ENCODE results near the gene TCHHL1.
"Not testable (repeated sequence)": the region's sequence is repeated elsewhere in the genome, so short reads cannot be mapped to it uniquely, and the experiment has no call there.

The TCHHL1 gene

GRCh38 chr1:152084853-152085252, 4.0 kb downstream of the TCHHL1 start:
- no peak for DNase-seq

GRCh38 chr1:152081026-152081425, 7.8 kb downstream of the TCHHL1 start:
- not testable (repeated sequence) for DNase-seq

DNA sequence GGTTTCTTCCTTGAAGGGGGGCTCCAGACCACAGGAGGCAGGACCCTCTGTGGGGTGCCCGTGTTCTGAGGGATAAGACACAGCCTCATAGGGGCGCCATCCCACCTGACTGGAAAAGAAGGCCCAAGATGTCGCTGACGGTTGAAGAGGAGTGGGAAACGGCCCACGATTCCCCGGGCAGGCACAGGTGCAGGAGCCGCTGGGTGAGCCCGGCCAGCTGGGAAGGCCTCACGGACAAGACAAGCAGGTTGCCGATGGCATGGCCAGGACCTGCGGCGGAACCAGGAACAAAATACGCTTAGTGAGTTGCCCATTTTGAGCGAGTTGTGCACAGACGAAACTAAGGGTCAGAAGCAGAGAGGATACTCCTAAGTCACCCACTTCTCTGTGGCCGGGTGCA, 8.4 kb downstream of the TCHHL1 start:
- DNase-seq = not testable (repeated sequence)

DNA sequence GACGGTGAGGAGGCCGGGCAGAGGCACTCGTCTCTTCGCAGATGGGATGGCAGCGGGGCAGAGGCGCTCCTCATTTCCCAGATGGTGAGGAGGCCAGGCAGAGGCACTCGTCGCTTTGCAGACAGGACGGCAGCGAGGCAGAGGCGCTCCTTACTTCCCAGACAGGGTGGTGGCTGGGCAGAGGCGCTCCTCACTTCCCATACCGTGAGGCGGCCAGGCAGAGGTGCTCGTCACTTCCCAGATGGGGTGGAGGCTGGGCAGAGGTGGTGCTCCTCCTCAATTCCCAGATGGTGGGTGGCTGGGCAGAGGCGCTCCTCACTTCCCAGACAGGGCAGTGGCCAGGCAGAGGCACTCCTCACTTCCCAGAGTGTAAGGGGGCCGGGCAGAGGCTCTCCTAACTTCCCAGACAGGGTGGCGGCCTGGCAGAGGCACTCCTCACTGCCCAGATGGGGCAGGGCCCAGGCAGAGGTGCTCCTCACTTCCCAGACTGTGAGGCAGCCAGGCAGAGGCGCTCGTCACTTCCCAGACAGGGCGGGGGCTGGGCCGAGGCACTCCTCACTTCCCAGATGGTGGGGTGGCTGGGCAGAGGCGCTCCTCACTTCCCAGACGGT, 9.9 kb downstream of the TCHHL1 start:
- DNase-seq = no peak

GRCh38 chr1:152072311-152072710, 16.6 kb downstream of the TCHHL1 start:
- no peak for DNase-seq

- DNase-seq = no peak
Observed at GRCh38 chr1:152071123-152071522, 17.7 kb downstream of the TCHHL1 start.

DNA sequence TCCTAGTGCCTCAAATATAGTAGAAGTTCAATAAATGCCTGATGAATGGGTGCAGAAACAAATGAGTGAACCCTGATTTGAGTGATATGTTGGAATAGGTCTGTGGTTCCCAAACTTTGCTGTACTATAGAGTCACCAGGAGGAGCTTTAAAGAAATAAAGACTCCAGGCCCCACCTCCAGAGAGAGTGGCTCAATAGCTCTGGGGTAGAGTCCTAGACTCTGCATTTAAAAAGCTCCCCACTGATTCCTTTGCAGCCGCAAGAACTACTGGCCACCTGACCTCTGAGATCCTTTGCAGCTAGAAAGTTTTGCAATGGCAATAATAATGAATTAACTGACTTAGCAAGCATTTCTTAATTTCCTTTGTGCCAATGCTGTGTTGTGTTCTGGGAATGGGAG, 20.9 kb downstream of the TCHHL1 start:
- no peak for DNase-seq

GRCh38 chr1:152067150-152067549, 21.7 kb downstream of the TCHHL1 start:
- no peak for DNase-seq

DNA sequence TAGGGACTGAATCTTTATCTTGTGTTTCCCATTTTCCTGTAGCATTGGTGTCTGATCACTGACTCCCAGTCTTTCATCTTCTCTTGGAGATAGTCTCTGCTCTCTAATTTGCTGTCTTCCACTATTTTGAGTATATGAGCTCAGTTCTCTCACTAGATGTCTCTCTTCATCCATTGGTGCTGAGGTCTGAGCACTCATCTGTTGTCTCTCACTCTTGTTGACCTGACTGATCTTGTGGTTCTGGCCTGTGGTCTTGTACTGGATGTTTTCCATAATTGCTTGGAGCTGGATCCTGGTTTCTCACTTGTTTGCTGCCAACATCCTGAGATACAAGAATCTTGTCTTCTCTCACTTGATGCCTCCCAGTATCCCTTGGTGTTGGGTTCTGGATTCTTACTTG, 26.9 kb downstream of the TCHHL1 start:
- DNase-seq = no peak

- no peak for DNase-seq
Observed at GRCh38 chr1:152053375-152053774, 35.5 kb downstream of the TCHHL1 start.

GRCh38 chr1:152052606-152053005, 36.3 kb downstream of the TCHHL1 start:
- DNase-seq = peak in 1 of 2 experiments; percentile 54

DNA sequence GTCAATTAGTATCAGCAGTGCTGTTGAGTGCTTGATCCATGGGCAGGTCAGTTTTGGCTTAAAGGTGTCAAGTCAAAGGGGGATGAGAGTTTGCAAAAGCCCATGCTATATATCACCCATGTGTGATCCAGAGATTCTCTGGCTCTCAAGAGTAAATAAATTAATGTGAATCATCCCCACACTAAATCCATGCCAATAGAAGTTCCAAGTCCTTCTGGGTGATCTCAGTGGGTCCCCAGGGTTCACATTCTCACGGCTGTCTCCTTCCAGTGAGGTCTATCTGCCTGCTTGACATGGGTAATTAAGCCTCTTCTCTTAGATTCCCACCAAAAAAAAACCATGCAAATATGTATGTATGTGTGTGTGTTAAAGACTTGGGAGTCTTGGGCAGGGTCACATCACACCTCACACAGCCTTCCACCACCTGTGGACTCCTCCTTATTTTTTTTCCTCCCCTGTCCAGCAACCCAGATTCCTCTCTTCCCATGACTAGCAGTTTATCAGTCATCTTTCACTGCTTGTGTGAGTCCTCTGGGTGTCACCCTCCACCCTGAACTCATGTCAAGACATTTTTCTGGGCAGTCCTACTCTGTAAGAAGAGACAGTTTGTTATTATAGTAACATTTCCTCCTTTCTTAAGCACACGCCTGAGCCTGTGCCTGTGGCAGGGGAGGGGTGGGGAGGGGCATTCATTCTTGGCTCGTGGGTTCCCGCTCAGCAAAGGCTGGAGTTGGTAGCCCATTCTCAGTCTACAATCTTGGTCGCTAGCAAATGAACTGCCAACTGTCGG, 37.8 kb downstream of the TCHHL1 start:
- peak in 1 of 2 experiments; percentile 2 for DNase-seq

GRCh38 chr1:152049291-152050083, 39.4 kb downstream of the TCHHL1 start:
- DNase-seq = no peak

- DNase-seq = peak; percentile 89 to 92
Observed at GRCh38 chr1:152048416-152049009, 40.4 kb downstream of the TCHHL1 start.

DNA sequence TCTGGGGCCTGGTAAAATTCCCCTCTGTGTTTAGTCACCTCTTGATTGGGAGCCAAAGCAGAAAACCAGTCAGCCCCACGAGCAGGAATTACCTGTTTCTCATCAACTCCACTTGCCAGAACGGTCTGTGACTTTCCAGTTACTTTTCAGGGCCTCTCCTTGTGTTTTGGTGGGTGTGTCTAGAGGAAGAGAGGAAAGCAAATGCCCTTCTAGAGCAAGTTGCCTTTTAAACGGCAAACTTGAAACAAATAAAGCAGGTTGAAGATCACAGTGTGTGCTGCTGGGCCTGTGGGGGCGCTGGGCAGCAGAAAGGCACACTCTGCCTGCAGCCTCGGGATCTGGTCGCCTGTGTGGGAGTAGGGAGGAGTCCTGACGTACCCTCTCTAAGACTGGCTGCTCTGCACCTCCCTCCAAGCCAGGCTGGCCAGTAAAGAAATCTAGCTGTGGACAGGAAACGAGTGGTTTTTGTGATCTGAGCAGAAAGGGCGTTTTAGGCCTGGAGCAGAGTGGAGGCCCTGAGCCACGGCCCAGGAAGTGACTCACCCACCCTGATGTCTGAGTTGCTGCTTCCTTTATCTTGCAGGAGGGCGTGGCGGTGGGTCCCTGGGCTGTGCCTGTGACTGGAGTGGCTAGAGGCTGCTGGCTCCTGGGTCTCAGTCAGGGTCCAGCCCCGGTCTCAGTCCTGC, 41.0 kb downstream of the TCHHL1 start:
- DNase-seq = peak; percentile 94 to 99

GRCh38 chr1:152047413-152047729, 41.5 kb downstream of the TCHHL1 start:
- no peak for DNase-seq

DNA sequence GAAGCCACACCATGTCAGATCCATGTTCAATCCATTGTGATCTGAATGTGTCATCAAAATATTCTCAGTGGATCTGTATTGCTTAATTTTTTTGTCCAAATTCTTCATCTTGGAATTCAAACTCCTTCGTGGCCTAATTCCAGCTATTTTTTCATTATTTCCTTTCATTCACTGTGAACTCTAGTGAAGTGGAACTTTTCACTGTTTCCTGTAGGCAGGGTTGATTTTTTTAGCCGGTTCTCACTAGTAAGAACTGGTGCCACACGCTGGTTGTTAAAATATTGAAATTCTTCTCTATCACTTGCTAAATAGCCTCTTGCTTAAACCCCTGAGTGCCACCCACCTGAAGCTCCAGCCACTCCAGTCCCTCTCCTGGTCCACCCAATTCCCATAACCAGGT, 44.5 kb downstream of the TCHHL1 start:
- no peak for DNase-seq

DNA sequence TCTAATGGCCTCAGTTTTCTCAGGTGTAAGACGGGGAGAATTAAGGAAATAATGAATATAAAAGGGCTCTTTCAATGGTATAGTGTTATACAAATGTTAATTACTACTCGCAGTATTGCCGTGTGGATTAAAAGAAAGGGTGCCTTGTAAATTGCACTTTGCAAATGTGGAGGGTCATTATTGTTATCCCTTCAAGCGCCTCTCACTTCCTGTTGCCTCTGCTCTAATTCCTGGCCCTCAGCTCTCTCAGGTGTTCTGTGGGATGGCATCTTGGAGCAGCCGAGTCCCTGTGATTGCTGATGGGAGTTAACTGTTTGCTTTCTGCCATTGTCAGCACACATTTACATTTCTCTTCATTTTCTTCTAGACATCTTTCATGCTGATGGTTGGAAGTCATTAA, 45.0 kb downstream of the TCHHL1 start:
- DNase-seq = no peak

- no peak for DNase-seq
Observed at GRCh38 chr1:152042030-152042429, 46.8 kb downstream of the TCHHL1 start.

DNA sequence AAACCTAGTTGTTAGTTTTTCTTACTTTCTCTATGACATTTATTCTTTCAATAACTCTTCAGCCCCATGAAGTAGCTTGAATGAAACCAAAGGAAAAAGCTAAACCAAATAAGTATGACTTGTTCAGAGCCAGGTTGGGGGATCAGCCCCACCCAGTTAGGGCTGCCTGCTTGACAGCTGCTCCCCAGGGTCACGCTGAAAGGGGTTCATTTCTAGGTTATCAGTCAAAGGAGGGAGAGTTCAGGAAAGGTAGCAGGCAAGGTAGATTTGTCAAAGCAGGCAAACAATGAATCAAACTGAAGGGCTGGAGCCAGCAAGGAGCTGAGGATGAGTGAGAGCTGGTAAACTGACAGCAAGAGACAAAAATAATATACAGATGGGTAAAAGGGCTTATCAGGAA, 49.0 kb downstream of the TCHHL1 start:
- DNase-seq = no peak

DNA sequence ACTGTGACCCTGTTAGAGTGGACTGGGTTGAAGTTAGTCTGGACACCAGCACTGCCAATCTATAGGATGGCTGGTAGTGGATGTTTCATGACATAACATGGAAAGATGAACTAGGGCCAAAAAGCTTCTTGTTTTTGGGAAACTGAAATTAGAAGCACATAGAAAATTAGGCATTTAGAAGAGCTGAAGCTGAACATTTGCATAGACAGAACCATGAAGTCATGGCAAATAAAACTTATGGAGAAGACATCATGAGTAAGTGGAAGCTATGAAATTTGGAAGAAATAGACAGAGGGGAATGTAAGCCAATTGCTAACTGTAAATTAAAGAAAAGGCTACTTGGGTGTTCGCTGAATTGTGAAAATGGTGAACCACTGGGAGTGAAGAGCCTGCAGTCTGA, 49.4 kb downstream of the TCHHL1 start:
- DNase-seq = no peak

DNA sequence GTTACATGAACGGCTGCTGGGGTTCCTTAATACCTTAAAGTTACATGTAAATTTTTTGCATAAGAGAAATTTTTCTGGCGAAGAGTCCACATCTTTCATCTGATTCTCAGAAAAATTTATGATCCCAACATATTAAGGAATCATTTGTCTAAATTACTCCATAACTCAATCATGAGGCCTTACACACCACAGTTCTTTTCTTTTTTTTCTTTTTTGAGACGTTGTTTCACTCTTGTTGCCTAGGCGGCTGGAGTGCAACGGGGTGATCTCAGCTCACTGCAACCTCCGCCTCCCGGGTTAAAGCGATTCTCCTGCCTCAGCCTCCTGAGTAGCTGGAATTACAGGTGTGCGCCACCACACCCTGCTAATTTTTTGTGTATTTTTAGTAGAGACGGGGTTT, 50.0 kb downstream of the TCHHL1 start:
- DNase-seq = no peak

All from SW 1271 (cell line).